CD4-positive, alpha-beta T cell treated with Interleukin-6 for 4 hours (primary cell): ENCODE data around the gene MVB12B.
A peak's percentile ranks its signal among the peaks of the same experiment; 100 is the strongest.

Experiments used
- DNase-seq: peaks from one replicate; pipeline ENCODE4 v3.0.0-alpha.2; 2020; ENCODE audit warnings: mixed read lengths

The MVB12B gene

GRCh38 chr9:126478216-126478981, 151.8 kb downstream of the MVB12B start:
- no peak for DNase-seq

GRCh38 chr9:126479515-126479914, 152.9 kb downstream of the MVB12B start:
- no peak for DNase-seq

- DNase-seq = no peak
Observed at GRCh38 chr9:126480813-126481212, 154.2 kb downstream of the MVB12B start.

GRCh38 chr9:126481862-126482261, 155.2 kb downstream of the MVB12B start:
- no peak for DNase-seq

DNA sequence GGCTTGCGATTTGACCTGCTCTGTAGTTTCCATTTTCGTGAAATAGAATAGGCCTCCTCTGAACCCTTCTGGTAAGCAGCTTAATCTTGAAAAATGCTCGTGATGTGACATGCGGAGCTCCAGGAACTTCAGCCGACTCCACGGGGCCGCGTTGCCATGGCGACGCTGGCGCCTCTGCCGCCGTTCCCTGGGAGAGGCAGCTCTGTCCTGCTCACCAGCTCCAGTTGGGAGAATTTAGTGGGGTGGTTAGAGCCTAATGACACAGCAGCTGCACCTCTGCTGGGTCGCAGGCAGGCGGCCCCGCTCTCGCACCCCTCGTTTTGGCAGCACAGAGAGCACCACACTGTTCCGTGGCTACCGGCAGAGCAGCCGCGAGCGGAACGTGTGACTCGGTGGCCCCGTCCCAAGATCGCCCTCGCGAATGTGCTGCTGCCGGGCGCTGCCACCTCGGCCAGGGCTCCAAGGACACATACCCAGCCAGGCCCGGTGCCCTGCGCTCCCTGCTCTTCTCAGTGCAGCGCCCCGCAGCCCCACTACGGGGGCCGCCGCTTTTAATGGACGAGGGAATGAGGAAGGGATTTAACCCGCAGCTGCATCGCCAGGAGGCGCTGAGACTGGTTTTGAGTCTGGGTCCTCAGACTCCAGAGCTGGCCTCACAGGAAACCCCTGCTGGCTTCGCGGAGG, 155.9 kb downstream of the MVB12B start:
- DNase-seq = no peak

DNA sequence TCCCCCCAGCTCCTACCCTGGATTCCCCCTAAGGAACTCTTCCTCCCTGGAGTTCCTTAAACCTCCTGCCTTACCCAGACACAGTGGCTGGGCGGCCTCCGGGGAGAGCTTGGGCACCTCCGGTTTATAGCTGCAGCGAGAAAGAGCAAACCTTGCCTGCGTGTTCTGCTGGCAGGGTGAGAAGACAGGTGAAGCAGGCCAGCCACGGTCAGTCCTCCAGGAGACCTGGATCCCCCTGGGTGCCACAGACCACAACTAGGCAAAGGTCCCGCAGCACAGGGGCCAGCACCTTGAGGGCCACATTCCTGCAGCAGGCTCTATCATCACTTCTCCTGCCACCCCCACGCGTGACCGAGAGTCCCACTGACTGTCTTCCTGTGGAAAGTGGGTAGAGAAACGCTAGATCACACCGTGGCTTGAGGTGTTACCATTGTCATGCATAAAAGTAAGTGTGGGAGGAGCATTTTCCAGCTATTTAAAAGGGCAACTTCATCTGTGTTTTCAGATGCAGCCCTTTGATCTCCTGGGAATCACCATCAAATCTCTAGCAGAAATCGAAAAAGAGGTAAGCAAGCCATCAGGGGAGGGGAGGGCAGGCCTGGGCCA, 156.9 kb downstream of the MVB12B start:
- DNase-seq = peak; percentile 15

- DNase-seq = no peak
Observed at GRCh38 chr9:126485662-126486061, 159.0 kb downstream of the MVB12B start.

GRCh38 chr9:126486276-126486675, 159.6 kb downstream of the MVB12B start:
- DNase-seq = no peak

DNA sequence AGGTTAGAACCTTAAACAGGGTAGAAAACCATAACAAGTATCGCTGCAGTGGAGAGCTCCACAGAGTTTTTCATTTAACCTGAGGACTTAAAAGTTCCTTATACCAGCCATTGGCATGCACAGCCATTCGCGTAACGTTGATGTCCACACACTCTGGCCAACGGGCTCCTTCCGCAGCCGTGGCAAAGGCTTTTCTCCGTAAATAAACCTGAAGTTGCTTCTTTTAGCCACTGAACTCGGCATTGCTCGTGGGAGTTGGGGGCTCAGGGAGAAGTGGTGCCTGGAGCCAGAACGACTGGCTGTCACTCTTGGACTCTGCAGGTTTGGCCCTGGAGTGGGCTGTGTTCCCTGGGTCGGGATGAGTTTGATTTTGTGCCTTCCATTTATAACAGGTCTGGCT, 161.2 kb downstream of the MVB12B start:
- no peak for DNase-seq

DNA sequence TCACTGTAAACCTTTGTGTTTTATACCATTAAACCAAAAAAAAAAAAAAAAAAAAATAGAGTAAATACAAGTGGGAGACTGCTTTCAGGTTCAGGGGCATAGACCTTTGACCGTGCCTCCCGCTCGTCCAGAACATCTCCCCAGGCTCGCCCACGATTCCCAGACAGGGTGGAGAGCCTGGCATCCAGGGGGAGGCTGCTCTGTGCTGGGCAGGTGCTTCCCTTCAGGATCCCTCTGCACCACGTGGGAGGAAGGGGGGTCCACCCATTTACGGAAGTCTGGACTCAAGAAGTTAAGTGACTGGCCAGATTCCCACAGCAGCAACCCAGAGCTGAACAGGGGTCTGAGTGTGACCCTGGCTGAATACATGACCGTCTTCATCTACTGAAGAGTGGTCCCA, 161.7 kb downstream of the MVB12B start:
- no peak for DNase-seq

GRCh38 chr9:126488881-126489404, 162.3 kb downstream of the MVB12B start:
- no peak for DNase-seq

GRCh38 chr9:126489581-126490213, 163.1 kb downstream of the MVB12B start:
- no peak for DNase-seq

GRCh38 chr9:126490214-126490631, 163.6 kb downstream of the MVB12B start:
- DNase-seq = peak; percentile 25

GRCh38 chr9:126490871-126491567, 164.4 kb downstream of the MVB12B start:
- peak; percentile 62 for DNase-seq

- DNase-seq = no peak
Observed at GRCh38 chr9:126491568-126491879, 164.9 kb downstream of the MVB12B start.

DNA sequence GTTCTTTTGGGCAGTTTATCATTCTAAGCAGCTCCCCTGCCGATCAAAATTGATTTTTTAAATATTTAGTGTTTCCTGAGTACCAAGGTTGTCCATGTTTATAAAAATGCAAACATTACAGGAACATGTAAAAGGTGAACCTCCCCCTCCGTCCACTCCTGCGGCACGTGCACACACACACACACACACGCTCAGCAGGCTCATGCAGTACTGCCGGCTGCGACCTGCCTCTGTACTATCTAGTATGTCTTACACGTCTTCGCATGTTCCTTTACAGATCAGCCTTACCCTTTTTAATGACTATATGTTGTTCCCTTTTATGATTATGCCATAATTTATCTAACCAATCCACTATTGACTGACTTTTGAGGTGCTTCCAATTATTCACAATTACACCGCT, 165.3 kb downstream of the MVB12B start:
- no peak for DNase-seq

- DNase-seq = no peak
Observed at GRCh38 chr9:126494264-126494663, 167.6 kb downstream of the MVB12B start.

DNA sequence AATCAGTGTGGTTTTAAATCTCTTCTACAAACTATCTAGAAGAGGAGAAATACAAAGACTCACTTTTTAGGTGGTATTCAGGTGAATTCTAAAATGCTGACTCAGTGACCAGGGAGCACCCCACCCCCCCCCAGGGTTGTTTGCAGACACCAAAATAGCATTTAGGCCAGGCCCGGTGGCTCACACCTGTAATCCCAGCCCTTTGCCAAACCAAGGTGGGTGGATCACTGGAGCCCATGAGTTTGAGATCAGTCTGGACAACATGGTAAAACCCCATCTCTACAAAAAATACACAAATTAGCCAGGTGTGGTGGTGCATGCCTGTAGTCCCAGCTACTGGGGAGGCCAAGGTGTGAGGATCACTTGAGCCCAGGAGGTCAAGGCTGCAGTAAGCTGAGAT, 168.1 kb downstream of the MVB12B start:
- DNase-seq = no peak

DNA sequence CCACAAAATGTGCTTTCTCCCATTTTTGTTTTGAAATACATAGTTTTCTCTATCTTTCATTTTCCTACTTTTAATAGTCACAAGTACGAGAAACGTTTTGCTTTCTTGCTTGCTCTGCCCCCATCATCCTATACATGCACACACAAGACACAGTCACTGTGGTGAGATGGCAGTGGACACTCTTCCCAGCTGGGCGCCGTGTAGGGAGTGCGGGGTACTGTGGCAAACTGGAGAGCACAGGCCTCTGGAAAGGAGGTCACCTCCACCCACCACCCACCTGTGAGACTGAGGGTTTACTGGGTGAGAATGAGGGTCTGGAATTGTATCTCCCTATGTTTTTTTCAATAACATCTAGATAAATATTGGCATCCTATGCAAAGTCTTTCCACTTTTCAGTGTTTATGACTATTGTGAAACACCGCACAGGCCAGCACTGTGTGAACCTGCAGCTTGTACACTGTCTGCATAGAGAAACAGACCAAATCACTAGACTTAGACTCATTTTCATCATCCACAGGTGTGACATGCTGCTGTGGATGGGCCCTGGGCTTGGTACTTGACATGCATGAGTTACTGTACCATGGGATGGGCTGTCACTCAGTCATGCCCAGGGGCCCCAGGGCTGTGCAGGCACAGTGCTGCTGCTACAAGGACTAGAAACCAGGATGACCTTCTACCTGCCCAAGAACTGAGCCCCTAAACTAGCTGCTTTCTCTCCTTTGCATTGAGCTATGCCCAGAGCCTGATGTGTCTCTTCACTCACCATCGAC, 169.0 kb downstream of the MVB12B start:
- DNase-seq = no peak

GRCh38 chr9:126496181-126496576, 169.6 kb downstream of the MVB12B start:
- no peak for DNase-seq

GRCh38 chr9:126496781-126497659, 170.4 kb downstream of the MVB12B start:
- no peak for DNase-seq
